ENCODE results near the gene SORCS2.

DNA sequence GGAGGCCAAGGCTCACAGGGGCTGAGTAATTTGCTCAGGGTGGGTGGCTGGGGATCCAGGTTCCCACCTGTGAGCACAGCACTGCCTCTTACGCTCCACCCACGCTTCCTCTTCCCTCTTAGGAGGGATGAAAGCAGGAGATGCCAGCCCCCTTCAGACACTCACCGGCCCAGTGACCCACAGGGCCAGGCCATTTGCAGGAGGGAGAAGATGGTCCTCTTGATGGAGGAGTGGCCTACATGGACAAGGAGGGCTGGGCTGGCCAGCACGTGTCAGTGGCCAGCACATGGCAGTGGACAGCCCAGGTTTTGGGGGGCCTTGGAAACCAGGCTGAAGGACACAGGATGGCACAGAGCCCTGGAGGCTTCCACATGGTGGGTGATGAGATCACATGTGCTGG is 350.4 kb downstream of the SORCS2 start:
- TF ChIP-seq, protein P1, sequence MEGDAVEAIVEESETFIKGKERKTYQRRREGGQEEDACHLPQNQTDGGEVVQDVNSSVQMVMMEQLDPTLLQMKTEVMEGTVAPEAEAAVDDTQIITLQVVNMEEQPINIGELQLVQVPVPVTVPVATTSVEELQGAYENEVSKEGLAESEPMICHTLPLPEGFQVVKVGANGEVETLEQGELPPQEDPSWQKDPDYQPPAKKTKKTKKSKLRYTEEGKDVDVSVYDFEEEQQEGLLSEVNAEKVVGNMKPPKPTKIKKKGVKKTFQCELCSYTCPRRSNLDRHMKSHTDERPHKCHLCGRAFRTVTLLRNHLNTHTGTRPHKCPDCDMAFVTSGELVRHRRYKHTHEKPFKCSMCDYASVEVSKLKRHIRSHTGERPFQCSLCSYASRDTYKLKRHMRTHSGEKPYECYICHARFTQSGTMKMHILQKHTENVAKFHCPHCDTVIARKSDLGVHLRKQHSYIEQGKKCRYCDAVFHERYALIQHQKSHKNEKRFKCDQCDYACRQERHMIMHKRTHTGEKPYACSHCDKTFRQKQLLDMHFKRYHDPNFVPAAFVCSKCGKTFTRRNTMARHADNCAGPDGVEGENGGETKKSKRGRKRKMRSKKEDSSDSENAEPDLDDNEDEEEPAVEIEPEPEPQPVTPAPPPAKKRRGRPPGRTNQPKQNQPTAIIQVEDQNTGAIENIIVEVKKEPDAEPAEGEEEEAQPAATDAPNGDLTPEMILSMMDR (IDR thresholded peaks at IDR 0.05) = no peak
- TF ChIP-seq POLR2A (IDR thresholded peaks at IDR 0.05) = no peak

All from esophagus squamous epithelium (tissue), 4 donors.